ENCODE data around the gene SPINK4.

SPINK4 gene

GRCh38 chr9:33239921-33240320, at the start of gene SPINK4:
Gene SPINK4 (plus strand): TSS chr9:33240167. CDS start chr9:33240209, 42 bp downstream.
- no peak for TF ChIP-seq CTCF (IDR thresholded peaks at IDR 0.05; ENCODE audit: low read depth, low read length, missing control alignments)
- H3K4me3 ChIP-seq (replicated peaks; ENCODE audit: low read depth, low read length), result no peak within 1 kb of the TSS
- no peak for DNase-seq (ENCODE audit: extremely low read depth, low read depth)

- no peak for TF ChIP-seq CTCF (IDR thresholded peaks at IDR 0.05; ENCODE audit: low read depth, low read length, missing control alignments)
- DNase-seq (ENCODE audit: extremely low read depth, low read depth), result no peak
- H3K4me3 ChIP-seq (replicated peaks; ENCODE audit: low read depth, low read length), result no peak overlapping the region
These were observed 47.3 kb upstream of the SPINK4 start for GRCh38 chr9:33192493-33193255.

GRCh38 chr9:33193818-33194217, 46.1 kb upstream of the SPINK4 start:
- TF ChIP-seq CTCF (IDR thresholded peaks at IDR 0.05; ENCODE audit: low read depth, low read length, missing control alignments), result no peak
- DNase-seq (ENCODE audit: extremely low read depth, low read depth), result no peak
- H3K4me3 ChIP-seq (replicated peaks; ENCODE audit: low read depth, low read length), result no peak overlapping the region

- DNase-seq (ENCODE audit: extremely low read depth, low read depth), result no peak
- H3K4me3 ChIP-seq (replicated peaks; ENCODE audit: low read depth, low read length), result no peak overlapping the region
- no peak for TF ChIP-seq CTCF (IDR thresholded peaks at IDR 0.05; ENCODE audit: low read depth, low read length, missing control alignments)
These were observed 43.2 kb upstream of the SPINK4 start for GRCh38 chr9:33196736-33197135.

GRCh38 chr9:33197279-33198152, 42.5 kb upstream of the SPINK4 start:
- no peak overlapping the region for H3K4me3 ChIP-seq (replicated peaks; ENCODE audit: low read depth, low read length)
- TF ChIP-seq CTCF (IDR thresholded peaks at IDR 0.05; ENCODE audit: low read depth, low read length, missing control alignments), result no peak
- DNase-seq (ENCODE audit: extremely low read depth, low read depth), result no peak

- H3K4me3 ChIP-seq (replicated peaks; ENCODE audit: low read depth, low read length), result no peak overlapping the region
- no peak for DNase-seq (ENCODE audit: extremely low read depth, low read depth)
These were observed 41.8 kb upstream of the SPINK4 start for GRCh38 chr9:33198165-33198564.

More at GRCh38 chr9:33198165-33198564, 41.8 kb upstream of the SPINK4 start:
- no peak for TF ChIP-seq CTCF (IDR thresholded peaks at IDR 0.05; ENCODE audit: low read depth, low read length, missing control alignments)
